Measurements from ENCODE around the gene ZNF768. TPM values are rescaled to one million over a fixed set of nuclear protein-coding genes. Genes with fewer than 3 reads are reported as not detected.

The ZNF768 gene
- total and polyA plus RNA-seq, 2 of the 13 experiments (the other 11 are each of a cell fraction or from before 2014, with no cell fraction given) = 26.7 to 34.4 TPM

- TF ChIP-seq ZNF687 (CRISPR knock-in tag; IDR thresholded peaks at IDR 0.05) = peak; percentile 94
- no peak for TF ChIP-seq HNF1A (IDR thresholded peaks at IDR 0.05; ENCODE audit: low read depth)
- peak; percentile 56; the same call in 1 of the 2 replicates for TF ChIP-seq HNF1A (CRISPR knock-in tag; IDR thresholded peaks at IDR 0.05; ENCODE audit: borderline replicate concordance)
- no peak for TF ChIP-seq CEBPB (IDR thresholded peaks at IDR 0.05; ENCODE audit: borderline replicate concordance, low read depth, low read length)
- TF ChIP-seq ZNF556 (CRISPR knock-in tag; IDR thresholded peaks at IDR 0.05; ENCODE audit: borderline replicate concordance) = peak; percentile 75; the same call in 1 of the 2 replicates
- no peak for TF ChIP-seq CC2D1A (CRISPR knock-in tag; IDR thresholded peaks at IDR 0.05)
- TF ChIP-seq ZBTB34 (CRISPR knock-in tag; IDR thresholded peaks at IDR 0.05) = peak; percentile 79
- TF ChIP-seq ZMYM4 (CRISPR knock-in tag; IDR thresholded peaks at IDR 0.05) = peak; percentile 78
- TF ChIP-seq HOXA5 (CRISPR knock-in tag; IDR thresholded peaks at IDR 0.05) = peak; percentile 41
- TF ChIP-seq POLR2A (IDR thresholded peaks at IDR 0.05; ENCODE audit: insufficient read depth in 1 of 2, low read depth in 2 of 2, low read length in 2 of 2) = peak; percentile 72 to 87
- TF ChIP-seq AHR (CRISPR knock-in tag; IDR thresholded peaks at IDR 0.05) = no peak
- peak; percentile 81 for TF ChIP-seq ZNF746 (CRISPR knock-in tag; IDR thresholded peaks at IDR 0.05)
- no peak for TF ChIP-seq ZNF24 (IDR thresholded peaks at IDR 0.05)
- peak; percentile 68; the same call in 1 of the 2 replicates for TF ChIP-seq SATB2 (CRISPR knock-in tag; IDR thresholded peaks at IDR 0.05)
- TF ChIP-seq TBP (CRISPR knock-in tag; IDR thresholded peaks at IDR 0.05) = no peak
- TF ChIP-seq ZBTB21 (CRISPR knock-in tag; IDR thresholded peaks at IDR 0.05) = no peak; the same call in 1 of the 2 replicates
- TF ChIP-seq DDIT3 (CRISPR knock-in tag; IDR thresholded peaks at IDR 0.05) = no peak
- TF ChIP-seq ZNF781 (CRISPR knock-in tag; IDR thresholded peaks at IDR 0.05; ENCODE audit: borderline replicate concordance, not compliant biosample characterization) = peak; percentile 87
- TF ChIP-seq MED8 (CRISPR knock-in tag; IDR thresholded peaks at IDR 0.05; ENCODE audit: insufficient replicate concordance) = peak; percentile 85
Observed at GRCh38 chr16:30534368-30535105, 8.2 kb upstream of the ZNF768 start, which contains the start of gene ZNF747 (continued).

Data from HepG2 (cell line).